A673 (cell line): ENCODE data around the gene RAD54L2. TPM values are rescaled to one million over a fixed set of nuclear protein-coding genes. Genes with fewer than 3 reads are reported as not detected.
"Not testable (repeated sequence)": the region's sequence is repeated elsewhere in the genome, so short reads cannot be mapped to it uniquely, and the experiment has no call there.

Experiments
- BruUV-seq: library from RNA; stranded (reverse); fragments of 400-500 nt; replicated peaks from 2 replicates; lab custom pipeline; 2021; lab: Mats Ljungman, UMichigan
- CTCF ChIA-PET: fragments of 300-600 bp; sonication (Branson Sonifier 250); formaldehyde crosslinking; loops from one replicate; lab custom pipeline; 2022; ENCODE audit warnings: antibody characterized with exemption; lab: Charles Lee
- POLR2A ChIA-PET: fragments of 300-600 bp; sonication (Branson Sonifier 250); formaldehyde crosslinking; loops from one replicate; lab custom pipeline; 2022; ENCODE audit warnings: antibody characterized with exemption; ENCODE audit not compliant: low non-redundant PET; lab: Charles Lee
- DNase-seq: peaks from one replicate; pipeline ENCODE4 v3.0.0-alpha.2; 2015; ENCODE audit warnings: low spot score
- H3K27ac ChIP-seq: fragments of 200-600 bp; sonication (generic); 2 replicates; pipeline ENCODE4 v1.5.1; 2016; ENCODE audit warnings: mixed run types, low read depth, mild to moderate bottlenecking, mixed read lengths, antibody characterized with exemption, low read length; ENCODE audit not compliant: poor library complexity, severe bottlenecking
- H3K27me3 ChIP-seq: fragments of 200-600 bp; sonication (generic); replicated peaks from 2 replicates; pipeline ENCODE4 v1.6.1; 2017; ENCODE audit warnings: mixed run types, low read depth, mild to moderate bottlenecking, mixed read lengths, antibody characterized with exemption, low read length; ENCODE audit not compliant: insufficient read depth, poor library complexity
- H3K36me3 ChIP-seq: fragments of 200-600 bp; sonication (generic); 2 replicates; pipeline ENCODE4 v1.6.1; 2016; ENCODE audit warnings: mixed run types, mild to moderate bottlenecking, mixed read lengths, antibody characterized with exemption, low read length; ENCODE audit not compliant: insufficient read depth, poor library complexity, severe bottlenecking
- H3K4me1 ChIP-seq: fragments of 200-600 bp; sonication (generic); 2 replicates; pipeline ENCODE4 v1.6.1; 2017; ENCODE audit warnings: mixed run types, mild to moderate bottlenecking, mixed read lengths, antibody characterized with exemption, low read length; ENCODE audit not compliant: insufficient read depth, poor library complexity, severe bottlenecking
- H3K4me3 ChIP-seq: fragments of 200-600 bp; sonication (generic); 2 replicates; pipeline ENCODE4 v1.5.1; 2016; ENCODE audit warnings: low read depth, mixed run types, mild to moderate bottlenecking, mixed read lengths, low read length; ENCODE audit not compliant: poor library complexity, severe bottlenecking
- H3K9me3 ChIP-seq: fragments of 200-600 bp; sonication (generic); 2 replicates; pipeline ENCODE4 v1.6.1; 2016; ENCODE audit warnings: mixed run types, low read depth, mild to moderate bottlenecking, mixed read lengths, antibody characterized with exemption, low read length; ENCODE audit not compliant: poor library complexity, severe bottlenecking
- CTCF ChIP-seq: fragments of 300-800, 200-600 bp; sonication (generic); conservative IDR thresholded peaks from 2 replicates; pipeline ENCODE4 v1.5.1; 2017; ENCODE audit warnings: low read depth, mild to moderate bottlenecking, antibody characterized with exemption, low read length, moderate library complexity, mixed read lengths
- EZH2 ChIP-seq: fragments of 200-600 bp; sonication (generic); IDR thresholded peaks from 2 replicates; pipeline ENCODE4 v1.6.1; 2017; ENCODE audit warnings: borderline replicate concordance, low read depth, mild to moderate bottlenecking, mixed read lengths, antibody characterized with exemption, low read length; ENCODE audit not compliant: poor library complexity, severe bottlenecking
- intact Hi-C: fragments of 100-400 bp; cut with micrococcal nuclease; formaldehyde crosslinking; loops from one replicate; pipeline ENCODE4 v1.10.0; 2022; ENCODE audit not compliant: unreplicated experiment
- total RNA-seq: library from RNA; stranded (reverse); gene quantifications from 2 replicates; pipeline ENCODE4 v1.2.3, GENCODE V29; 2021

Gene RAD54L2
- total RNA-seq, 1 experiment from 2014 or later: 22.0 TPM

GRCh38 chr3:51530485-51530884 lies 8.0 kb upstream of the RAD54L2 start:
- intact Hi-C loops: no loop called here
- BruUV-seq: no TSS peak
- no peak overlapping the region for H3K27ac ChIP-seq
- DNase-seq: no peak
- no peaks in the 10 kb centered on the region for H3K36me3 ChIP-seq
- no peaks in the 10 kb centered on the region for H3K27me3 ChIP-seq
- ChIA-PET POLR2A (no interaction called here), CTCF (no interaction called here)
- no peak for TF ChIP-seq EZH2
- TF ChIP-seq CTCF: no peak
- H3K9me3 ChIP-seq: no peaks in the 10 kb centered on the region
- no peak overlapping the region for H3K4me3 ChIP-seq
- H3K4me1 ChIP-seq: no peaks in the 10 kb centered on the region

GRCh38 chr3:51535146-51536019 lies 3.1 kb upstream of the RAD54L2 start:
- CTCF ChIA-PET: no interaction called here
- intact Hi-C loops: no loop called here
- POLR2A ChIA-PET: no interaction called here

GRCh38 chr3:51537631-51538030 lies 888 bp upstream of the RAD54L2 start:
- H3K9me3 ChIP-seq, H3K27ac ChIP-seq, H3K4me1 ChIP-seq, H3K36me3 ChIP-seq, DNase-seq, BruUV-seq, H3K27me3 ChIP-seq, intact Hi-C loops, CTCF ChIA-PET: not testable (repeated sequence)
- peak overlapping the region; percentile 78 for H3K4me3 ChIP-seq
- POLR2A ChIA-PET: interaction anchor here (1.0 kb wide), 1 partner anchor 62 kb away, joined by 3 read pairs; no protein-coding TSS in a partner anchor

More at GRCh38 chr3:51535146-51536019, 3.1 kb upstream of the RAD54L2 start:
- Histone ChIP-seq H3K4me1 (peaks cover 4% of the 10 kb centered on the region), H3K4me3 (no peak overlapping the region), H3K36me3 (no peaks in the 10 kb centered on the region), H3K27me3 (no peaks in the 10 kb centered on the region), H3K27ac (no peak overlapping the region), H3K9me3 (no peaks in the 10 kb centered on the region)
- DNase-seq: no peak
- BruUV-seq: no TSS peak
- TF ChIP-seq CTCF (no peak), EZH2 (no peak)
